GM23338 (cell line): ENCODE results near the gene ADAMTS15. TPM values are rescaled to one million over a fixed set of nuclear protein-coding genes. Genes with fewer than 3 reads are reported as not detected.

Source experiments
- ATAC-seq: fragments of 200-7000 bp; cut with Tn5 transposase; 3 replicates; pipeline ENCODE4 v1.9.1; 2020
- DNase-seq: peaks from one replicate; pipeline ENCODE4 v3.0.0-alpha.2; 2015; ENCODE audit warnings: low spot score
- H2AFZ ChIP-seq: fragments of 200-600 bp; sonication (generic); 2 replicates; pipeline ENCODE4 v1.8.0; 2016; ENCODE audit warnings: antibody characterized with exemption, mild to moderate bottlenecking, moderate library complexity
- H3F3A ChIP-seq: fragments of 200-600 bp; sonication (generic); replicated peaks from 2 replicates; pipeline ENCODE4 v1.8.0; 2017; ENCODE audit warnings: antibody characterized with exemption, mixed run types, low read depth
- H3K27ac ChIP-seq: fragments of 200-600 bp; sonication (generic); 2 replicates; pipeline ENCODE4 v1.6.1; 2016; ENCODE audit warnings: low read depth
- H3K27me3 ChIP-seq: fragments of 200-600 bp; sonication (generic); 2 replicates; pipeline ENCODE4 v1.8.0; 2016; ENCODE audit warnings: mild to moderate bottlenecking, mixed run types, moderate library complexity; ENCODE audit not compliant: insufficient read depth
- H3K36me3 ChIP-seq: fragments of 200-600 bp; sonication (generic); 2 replicates; pipeline ENCODE4 v1.8.0; 2016; ENCODE audit warnings: mild to moderate bottlenecking; ENCODE audit not compliant: insufficient read depth
- H3K4me1 ChIP-seq: fragments of 200-600 bp; sonication (generic); 2 replicates; pipeline ENCODE4 v1.8.0; 2016; ENCODE audit warnings: mild to moderate bottlenecking, moderate library complexity; ENCODE audit not compliant: insufficient read depth
- H3K4me2 ChIP-seq: fragments of 200-600 bp; sonication (generic); 2 replicates; pipeline ENCODE4 v1.7.1; 2017; ENCODE audit warnings: mixed run types
- H3K4me3 ChIP-seq: fragments of 200-600 bp; sonication (generic); 2 replicates; pipeline ENCODE4 v1.6.1; 2016; ENCODE audit warnings: mixed run types
- H3K79me2 ChIP-seq: fragments of 200-600 bp; sonication (generic); replicated peaks from 2 replicates; pipeline ENCODE4 v1.8.0; 2017; ENCODE audit warnings: mild to moderate bottlenecking; ENCODE audit not compliant: insufficient read depth
- H3K9me2 ChIP-seq: fragments of 200-600 bp; sonication (generic); 2 replicates; pipeline ENCODE4 v1.8.0; 2017; ENCODE audit not compliant: insufficient read depth
- H4K20me1 ChIP-seq: fragments of 200-600 bp; sonication (generic); replicated peaks from 2 replicates; pipeline ENCODE4 v1.8.0; 2017; ENCODE audit warnings: mild to moderate bottlenecking; ENCODE audit not compliant: insufficient read depth
- H3K27ac Mint-ChIP-seq: 2 replicates; pipeline ENCODE4 v1.8.0; 2020; ENCODE audit warnings: inconsistent platforms, mild to moderate bottlenecking, moderate library complexity, mixed read lengths
- H3K27me3 Mint-ChIP-seq: 3 replicates; pipeline ENCODE4 v1.8.0; 2022; ENCODE audit warnings: low read depth, mild to moderate bottlenecking, moderate library complexity, mixed read lengths, inconsistent platforms; ENCODE audit not compliant: insufficient read depth, poor library complexity
- H3K36me3 Mint-ChIP-seq: 3 replicates; pipeline ENCODE4 v1.8.0; 2021; ENCODE audit warnings: low read depth, mild to moderate bottlenecking, inconsistent platforms, moderate library complexity, mixed read lengths
- H3K4me1 Mint-ChIP-seq: 3 replicates; pipeline ENCODE4 v1.8.0; 2020; ENCODE audit warnings: mild to moderate bottlenecking, inconsistent platforms, mixed read lengths
- H3K4me3 Mint-ChIP-seq: 3 replicates; pipeline ENCODE4 v1.8.0; 2021; ENCODE audit warnings: moderate library complexity, mild to moderate bottlenecking, inconsistent platforms, mixed read lengths
- H3K9me3 Mint-ChIP-seq: 3 replicates; pipeline ENCODE4 v1.8.0; 2020; ENCODE audit warnings: moderate library complexity, mild to moderate bottlenecking, inconsistent platforms, mixed read lengths
- CREB1 ChIP-seq: fragments of 250-450 bp; sonication (Bioruptor Pico); IDR thresholded peaks from 2 replicates; pipeline ENCODE4 v1.5.0; 2020; ENCODE audit warnings: low read depth, mild to moderate bottlenecking, moderate library complexity
- CTCF ChIP-seq, 2 experiments: fragments of 200-600 bp in 1 of 2; sonication (generic) in 1 of 2; conservative IDR thresholded peaks; 2 replicates each; pipeline versions ENCODE4 v1.5.1 to v1.6.1; 2016 to 2017; ENCODE audit warnings: antibody characterized with exemption in 2 of 2, low read depth in 2 of 2, mild to moderate bottlenecking in 2 of 2, moderate library complexity in 1 of 2
- EZH2 ChIP-seq: fragments of 200-600 bp; sonication (generic); IDR thresholded peaks from one replicate; pipeline ENCODE4 v1.8.0; 2017; ENCODE audit warnings: antibody characterized with exemption, mild to moderate bottlenecking, low read depth; ENCODE audit not compliant: unreplicated experiment
- EZH2phosphoT487 ChIP-seq: fragments of 200-600 bp; sonication (generic); IDR thresholded peaks from one replicate; pipeline ENCODE4 v1.8.1; 2018; ENCODE audit warnings: antibody characterized with exemption; ENCODE audit not compliant: unreplicated experiment
- JUNB ChIP-seq: IDR thresholded peaks from one replicate; pipeline ENCODE4 v1.6.1; 2016; ENCODE audit warnings: antibody characterized with exemption; ENCODE audit not compliant: unreplicated experiment
- NANOG ChIP-seq: IDR thresholded peaks from 2 replicates; pipeline ENCODE4 v1.6.1; 2016; ENCODE audit warnings: antibody characterized with exemption, borderline replicate concordance
- STAT1 ChIP-seq: IDR thresholded peaks from one replicate; pipeline ENCODE4 v1.6.1; 2016; ENCODE audit warnings: antibody characterized with exemption; ENCODE audit not compliant: unreplicated experiment
- ZNF114 ChIP-seq: fragments of 250-450 bp; sonication (Bioruptor Pico); IDR thresholded peaks from 2 replicates; pipeline ENCODE4 v1.5.0; 2020; ENCODE audit warnings: mild to moderate bottlenecking, moderate library complexity
- ZNF331 ChIP-seq: fragments of 250-450 bp; sonication (Bioruptor Pico); IDR thresholded peaks from 2 replicates; pipeline ENCODE4 v1.5.0; 2020; ENCODE audit warnings: low read depth, mild to moderate bottlenecking, moderate library complexity
- polyA plus RNA-seq: library from polyadenylated mRNA; unstranded; fragments of >200 nt; fragmentation: Nextera tagmentation; extraction: Ambion mirVana; gene quantifications from 2 replicates; pipeline ENCODE4 v1.2.1, GENCODE V29; 2016
- total RNA-seq: library from RNA; depleted of rRNA; stranded (reverse); fragments of >200 nt; shearing (Covaris generic); gene quantifications from 2 replicates; pipeline ENCODE4 v1.2.3, GENCODE V29; 2014
- TF ChIP-seq, protein P1 (sequence below): IDR thresholded peaks from one replicate; pipeline ENCODE4 v1.6.1; 2018; ENCODE audit warnings: antibody characterized with exemption; ENCODE audit not compliant: unreplicated experiment
- TF ChIP-seq, protein P2 (sequence below): IDR thresholded peaks from 2 replicates; pipeline ENCODE4 v1.6.1; 2016; ENCODE audit warnings: antibody characterized with exemption
- TF ChIP-seq, protein P3 (sequence below): fragments of 250-450 bp; sonication (Bioruptor Pico); IDR thresholded peaks from 2 replicates; pipeline ENCODE4 v1.5.0; 2020; ENCODE audit warnings: mild to moderate bottlenecking, moderate library complexity

ADAMTS15 gene
- total and polyA plus RNA-seq, 2 experiments from 2014 or later: 0.42 to 5.6 TPM

- TF ChIP-seq, protein P1, sequence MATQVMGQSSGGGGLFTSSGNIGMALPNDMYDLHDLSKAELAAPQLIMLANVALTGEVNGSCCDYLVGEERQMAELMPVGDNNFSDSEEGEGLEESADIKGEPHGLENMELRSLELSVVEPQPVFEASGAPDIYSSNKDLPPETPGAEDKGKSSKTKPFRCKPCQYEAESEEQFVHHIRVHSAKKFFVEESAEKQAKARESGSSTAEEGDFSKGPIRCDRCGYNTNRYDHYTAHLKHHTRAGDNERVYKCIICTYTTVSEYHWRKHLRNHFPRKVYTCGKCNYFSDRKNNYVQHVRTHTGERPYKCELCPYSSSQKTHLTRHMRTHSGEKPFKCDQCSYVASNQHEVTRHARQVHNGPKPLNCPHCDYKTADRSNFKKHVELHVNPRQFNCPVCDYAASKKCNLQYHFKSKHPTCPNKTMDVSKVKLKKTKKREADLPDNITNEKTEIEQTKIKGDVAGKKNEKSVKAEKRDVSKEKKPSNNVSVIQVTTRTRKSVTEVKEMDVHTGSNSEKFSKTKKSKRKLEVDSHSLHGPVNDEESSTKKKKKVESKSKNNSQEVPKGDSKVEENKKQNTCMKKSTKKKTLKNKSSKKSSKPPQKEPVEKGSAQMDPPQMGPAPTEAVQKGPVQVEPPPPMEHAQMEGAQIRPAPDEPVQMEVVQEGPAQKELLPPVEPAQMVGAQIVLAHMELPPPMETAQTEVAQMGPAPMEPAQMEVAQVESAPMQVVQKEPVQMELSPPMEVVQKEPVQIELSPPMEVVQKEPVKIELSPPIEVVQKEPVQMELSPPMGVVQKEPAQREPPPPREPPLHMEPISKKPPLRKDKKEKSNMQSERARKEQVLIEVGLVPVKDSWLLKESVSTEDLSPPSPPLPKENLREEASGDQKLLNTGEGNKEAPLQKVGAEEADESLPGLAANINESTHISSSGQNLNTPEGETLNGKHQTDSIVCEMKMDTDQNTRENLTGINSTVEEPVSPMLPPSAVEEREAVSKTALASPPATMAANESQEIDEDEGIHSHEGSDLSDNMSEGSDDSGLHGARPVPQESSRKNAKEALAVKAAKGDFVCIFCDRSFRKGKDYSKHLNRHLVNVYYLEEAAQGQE: no peak
- TF ChIP-seq ZNF114 (CRISPR knock-in tag) (no peak), NANOG (no peak), CREB1 (no peak), EZH2phosphoT487 (no peak), STAT1 (no peak), JUNB (no peak), EZH2 (no peak)
- TF ChIP-seq, protein P2, sequence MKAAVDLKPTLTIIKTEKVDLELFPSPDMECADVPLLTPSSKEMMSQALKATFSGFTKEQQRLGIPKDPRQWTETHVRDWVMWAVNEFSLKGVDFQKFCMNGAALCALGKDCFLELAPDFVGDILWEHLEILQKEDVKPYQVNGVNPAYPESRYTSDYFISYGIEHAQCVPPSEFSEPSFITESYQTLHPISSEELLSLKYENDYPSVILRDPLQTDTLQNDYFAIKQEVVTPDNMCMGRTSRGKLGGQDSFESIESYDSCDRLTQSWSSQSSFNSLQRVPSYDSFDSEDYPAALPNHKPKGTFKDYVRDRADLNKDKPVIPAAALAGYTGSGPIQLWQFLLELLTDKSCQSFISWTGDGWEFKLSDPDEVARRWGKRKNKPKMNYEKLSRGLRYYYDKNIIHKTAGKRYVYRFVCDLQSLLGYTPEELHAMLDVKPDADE: no peak
Observed at GRCh38 chr11:130514851-130515250, 66.4 kb downstream of the ADAMTS15 start (continued).

- no peaks in the 10 kb centered on the region for H3K27me3 Mint-ChIP-seq
- H3F3A ChIP-seq: no peaks in the 10 kb centered on the region
- H3K4me3 Mint-ChIP-seq: no peak overlapping the region
- peaks cover 19% of the 10 kb centered on the region for H3K9me2 ChIP-seq
- H3K4me1 Mint-ChIP-seq: peaks cover 19% of the 10 kb centered on the region
- DNase-seq (peak; percentile 30), ATAC-seq (peak; percentile 72)
- no peaks in the 10 kb centered on the region for H3K36me3 ChIP-seq
- no peaks in the 10 kb centered on the region; the same call in 2 of the 3 replicates for H3K9me3 Mint-ChIP-seq
- no peak overlapping the region for H3K4me3 ChIP-seq
- 0 out of 3 replicates have a peak, but pooled peaks cover 2% of the 10 kb centered on the region for H3K36me3 Mint-ChIP-seq
- H3K27ac ChIP-seq: no peak overlapping the region
- no peaks in the 10 kb centered on the region for H4K20me1 ChIP-seq
- no peaks in the 10 kb centered on the region for H3K27me3 ChIP-seq
- no peak overlapping the region for H3K27ac Mint-ChIP-seq
- H2AFZ ChIP-seq: peak overlapping the region; percentile 90
- peak overlapping the region; percentile 11; the same call in 1 of the 2 replicates for H3K4me2 ChIP-seq
- no peaks in the 10 kb centered on the region for H3K79me2 ChIP-seq
- peaks cover 12% of the 10 kb centered on the region for H3K4me1 ChIP-seq
- no peak for TF ChIP-seq CTCF (conservative IDR thresholded peaks at IDR 0.05; ENCODE audit: low read depth in 2 of 2)
- TF ChIP-seq ZNF331 (CRISPR knock-in tag): no peak
- TF ChIP-seq NANOG: no peak
- TF ChIP-seq EZH2: no peak
- TF ChIP-seq STAT1: no peak
- TF ChIP-seq JUNB: no peak
- TF ChIP-seq, protein P3, sequence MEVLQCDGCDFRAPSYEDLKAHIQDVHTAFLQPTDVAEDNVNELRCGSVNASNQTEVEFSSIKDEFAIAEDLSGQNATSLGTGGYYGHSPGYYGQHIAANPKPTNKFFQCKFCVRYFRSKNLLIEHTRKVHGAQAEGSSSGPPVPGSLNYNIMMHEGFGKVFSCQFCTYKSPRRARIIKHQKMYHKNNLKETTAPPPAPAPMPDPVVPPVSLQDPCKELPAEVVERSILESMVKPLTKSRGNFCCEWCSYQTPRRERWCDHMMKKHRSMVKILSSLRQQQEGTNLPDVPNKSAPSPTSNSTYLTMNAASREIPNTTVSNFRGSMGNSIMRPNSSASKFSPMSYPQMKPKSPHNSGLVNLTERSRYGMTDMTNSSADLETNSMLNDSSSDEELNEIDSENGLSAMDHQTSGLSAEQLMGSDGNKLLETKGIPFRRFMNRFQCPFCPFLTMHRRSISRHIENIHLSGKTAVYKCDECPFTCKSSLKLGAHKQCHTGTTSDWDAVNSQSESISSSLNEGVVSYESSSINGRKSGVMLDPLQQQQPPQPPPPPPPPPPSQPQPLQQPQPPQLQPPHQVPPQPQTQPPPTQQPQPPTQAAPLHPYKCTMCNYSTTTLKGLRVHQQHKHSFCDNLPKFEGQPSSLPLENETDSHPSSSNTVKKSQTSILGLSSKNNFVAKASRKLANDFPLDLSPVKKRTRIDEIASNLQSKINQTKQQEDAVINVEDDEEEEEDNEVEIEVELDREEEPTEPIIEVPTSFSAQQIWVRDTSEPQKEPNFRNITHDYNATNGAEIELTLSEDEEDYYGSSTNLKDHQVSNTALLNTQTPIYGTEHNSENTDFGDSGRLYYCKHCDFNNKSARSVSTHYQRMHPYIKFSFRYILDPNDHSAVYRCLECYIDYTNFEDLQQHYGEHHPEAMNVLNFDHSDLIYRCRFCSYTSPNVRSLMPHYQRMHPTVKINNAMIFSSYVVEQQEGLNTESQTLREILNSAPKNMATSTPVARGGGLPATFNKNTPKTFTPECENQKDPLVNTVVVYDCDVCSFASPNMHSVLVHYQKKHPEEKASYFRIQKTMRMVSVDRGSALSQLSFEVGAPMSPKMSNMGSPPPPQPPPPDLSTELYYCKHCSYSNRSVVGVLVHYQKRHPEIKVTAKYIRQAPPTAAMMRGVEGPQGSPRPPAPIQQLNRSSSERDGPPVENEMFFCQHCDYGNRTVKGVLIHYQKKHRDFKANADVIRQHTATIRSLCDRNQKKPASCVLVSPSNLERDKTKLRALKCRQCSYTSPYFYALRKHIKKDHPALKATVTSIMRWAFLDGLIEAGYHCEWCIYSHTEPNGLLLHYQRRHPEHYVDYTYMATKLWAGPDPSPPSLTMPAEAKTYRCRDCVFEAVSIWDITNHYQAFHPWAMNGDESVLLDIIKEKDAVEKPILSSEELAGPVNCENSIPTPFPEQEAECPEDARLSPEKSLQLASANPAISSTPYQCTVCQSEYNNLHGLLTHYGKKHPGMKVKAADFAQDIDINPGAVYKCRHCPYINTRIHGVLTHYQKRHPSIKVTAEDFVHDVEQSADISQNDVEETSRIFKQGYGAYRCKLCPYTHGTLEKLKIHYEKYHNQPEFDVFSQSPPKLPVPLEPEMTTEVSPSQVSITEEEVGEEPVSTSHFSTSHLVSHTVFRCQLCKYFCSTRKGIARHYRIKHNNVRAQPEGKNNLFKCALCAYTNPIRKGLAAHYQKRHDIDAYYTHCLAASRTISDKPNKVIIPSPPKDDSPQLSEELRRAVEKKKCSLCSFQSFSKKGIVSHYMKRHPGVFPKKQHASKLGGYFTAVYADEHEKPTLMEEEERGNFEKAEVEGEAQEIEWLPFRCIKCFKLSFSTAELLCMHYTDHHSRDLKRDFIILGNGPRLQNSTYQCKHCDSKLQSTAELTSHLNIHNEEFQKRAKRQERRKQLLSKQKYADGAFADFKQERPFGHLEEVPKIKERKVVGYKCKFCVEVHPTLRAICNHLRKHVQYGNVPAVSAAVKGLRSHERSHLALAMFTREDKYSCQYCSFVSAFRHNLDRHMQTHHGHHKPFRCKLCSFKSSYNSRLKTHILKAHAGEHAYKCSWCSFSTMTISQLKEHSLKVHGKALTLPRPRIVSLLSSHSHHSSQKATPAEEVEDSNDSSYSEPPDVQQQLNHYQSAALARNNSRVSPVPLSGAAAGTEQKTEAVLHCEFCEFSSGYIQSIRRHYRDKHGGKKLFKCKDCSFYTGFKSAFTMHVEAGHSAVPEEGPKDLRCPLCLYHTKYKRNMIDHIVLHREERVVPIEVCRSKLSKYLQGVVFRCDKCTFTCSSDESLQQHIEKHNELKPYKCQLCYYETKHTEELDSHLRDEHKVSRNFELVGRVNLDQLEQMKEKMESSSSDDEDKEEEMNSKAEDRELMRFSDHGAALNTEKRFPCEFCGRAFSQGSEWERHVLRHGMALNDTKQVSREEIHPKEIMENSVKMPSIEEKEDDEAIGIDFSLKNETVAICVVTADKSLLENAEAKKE (CRISPR knock-in tag): no peak
- TF ChIP-seq ZNF114 (CRISPR knock-in tag): no peak
Observed at GRCh38 chr11:130515829-130516553, 67.5 kb downstream of the ADAMTS15 start.
